ENCODE data around the gene TBK1. TPM values are rescaled to one million over a fixed set of nuclear protein-coding genes. Genes with fewer than 3 reads are reported as not detected.

Gene TBK1
- 29.9 TPM for total RNA-seq

GRCh38 chr12:64451687-64452558 lies at the start of gene TBK1:
Gene TBK1, plus strand, starts transcription at chr12:64452120. Its CDS starts 3,751 bp downstream, at chr12:64455871.
- ATAC-seq, result peak; percentile 98
- DNase-seq (ENCODE audit: low spot score), result peak; percentile 95
- intact Hi-C loops (cut with DNase I), result no loop called here

DNA sequence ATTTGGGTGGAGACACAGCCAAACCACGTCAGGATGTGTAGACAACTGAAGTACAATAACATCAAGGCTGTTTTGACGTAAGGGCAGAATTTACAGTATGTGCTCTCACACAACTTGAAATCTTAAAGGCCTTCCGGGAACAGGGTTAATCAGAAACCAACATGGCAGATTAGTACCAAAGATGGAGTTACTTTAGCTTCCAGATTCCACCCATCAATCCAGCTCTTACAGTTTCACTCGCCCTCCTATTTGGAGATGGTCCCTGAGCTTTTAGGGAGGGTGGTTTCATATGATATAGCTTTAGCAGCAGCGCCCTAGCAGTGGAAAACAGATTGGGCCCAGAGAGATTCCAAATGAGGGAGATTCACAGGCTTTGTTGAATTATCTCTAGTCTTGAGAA lies 49.7 kb upstream of the TBK1 start:
- intact Hi-C loops (cut with DNase I), result no loop called here
- DNase-seq (ENCODE audit: low spot score), result no peak
- ATAC-seq, result no peak

DNA sequence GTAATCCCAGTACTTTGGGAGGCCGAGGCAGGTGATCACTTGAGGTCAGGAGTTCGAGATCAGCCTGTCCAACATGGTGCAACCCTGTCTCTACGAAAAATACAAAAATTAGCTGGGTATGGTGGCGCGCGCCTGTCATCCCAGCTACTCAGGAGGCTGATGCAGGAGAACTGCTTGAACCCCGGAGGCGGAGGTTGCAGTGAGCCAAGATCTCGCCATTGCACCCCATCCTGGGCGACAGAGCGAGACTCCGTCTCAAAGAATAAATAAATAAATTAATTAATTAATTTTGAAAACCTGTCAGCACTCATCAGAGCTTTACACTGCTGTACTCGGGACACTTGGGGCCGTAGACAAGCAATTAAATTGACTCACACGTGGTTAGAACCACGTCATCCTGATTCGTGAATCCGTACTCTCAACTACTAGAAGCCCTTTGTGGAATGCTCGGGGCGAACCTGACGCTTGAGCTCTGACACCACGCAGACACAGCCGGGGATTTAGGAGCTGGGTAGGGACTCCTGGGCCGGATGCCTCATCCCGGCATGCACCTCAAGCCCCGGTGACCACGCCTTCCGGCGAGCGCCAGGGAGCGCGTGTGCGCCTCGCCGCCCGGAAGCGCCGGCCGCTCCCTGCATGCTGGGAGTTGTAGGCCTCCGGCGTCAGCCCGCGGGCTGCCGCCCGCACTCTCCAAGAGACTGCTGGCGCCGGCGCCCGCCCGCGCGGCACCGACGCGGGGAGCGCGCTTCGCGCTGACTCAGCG lies 48.0 kb upstream of the TBK1 start, which contains the start of gene XPOT:
TSS of gene XPOT (plus strand) at position 686 of the 763 bp plus-strand sequence. CDS start 5,644 bp downstream, outside the sequence.
- ATAC-seq (peak; percentile 99), DNase-seq (ENCODE audit: low spot score) (peak; percentile 95)
- intact Hi-C loops (cut with DNase I), result no loop called here

DNA sequence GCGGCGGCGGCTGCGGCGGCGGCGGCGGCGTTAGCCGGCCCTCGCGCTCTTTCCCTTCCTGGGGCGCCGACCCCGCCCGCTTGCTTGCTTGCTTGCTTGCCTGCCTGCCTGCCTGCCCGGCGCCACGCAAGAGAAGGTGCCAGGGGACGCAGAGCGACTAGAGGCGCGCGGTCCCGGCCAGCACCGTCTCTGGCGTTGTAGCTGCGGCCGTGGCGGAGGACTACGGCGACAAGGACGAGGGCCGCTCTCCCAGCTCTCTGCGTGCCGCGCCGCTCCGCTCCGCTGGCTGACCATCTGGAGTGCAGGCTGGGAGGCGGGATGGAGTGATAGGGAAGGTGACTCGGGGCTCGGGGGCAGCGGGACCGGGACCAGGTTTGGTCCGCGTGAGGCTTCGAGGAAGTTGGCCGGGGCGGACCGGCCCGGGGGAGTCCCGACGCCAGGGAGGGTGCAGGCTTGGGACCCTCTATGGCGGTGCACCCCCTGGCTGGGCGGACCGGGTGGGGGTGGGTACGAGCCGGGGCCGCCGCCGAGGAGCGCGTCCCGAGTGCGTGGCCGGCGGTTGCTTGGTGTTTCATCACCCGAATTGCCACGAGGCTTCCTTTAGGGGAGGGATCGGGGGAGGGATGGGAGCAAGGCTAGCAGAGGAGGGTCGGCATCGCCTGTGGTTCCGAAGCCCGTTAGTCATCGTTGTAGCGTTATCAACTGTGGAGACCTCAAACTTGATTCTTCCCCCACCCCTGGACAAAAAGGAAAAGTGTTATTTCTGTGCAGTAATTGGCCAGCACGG lies 47.3 kb upstream of the TBK1 start:
- DNase-seq (ENCODE audit: low spot score) (peak; percentile 78), ATAC-seq (peak; percentile 63)
- intact Hi-C loops (cut with DNase I), result no loop called here

DNA sequence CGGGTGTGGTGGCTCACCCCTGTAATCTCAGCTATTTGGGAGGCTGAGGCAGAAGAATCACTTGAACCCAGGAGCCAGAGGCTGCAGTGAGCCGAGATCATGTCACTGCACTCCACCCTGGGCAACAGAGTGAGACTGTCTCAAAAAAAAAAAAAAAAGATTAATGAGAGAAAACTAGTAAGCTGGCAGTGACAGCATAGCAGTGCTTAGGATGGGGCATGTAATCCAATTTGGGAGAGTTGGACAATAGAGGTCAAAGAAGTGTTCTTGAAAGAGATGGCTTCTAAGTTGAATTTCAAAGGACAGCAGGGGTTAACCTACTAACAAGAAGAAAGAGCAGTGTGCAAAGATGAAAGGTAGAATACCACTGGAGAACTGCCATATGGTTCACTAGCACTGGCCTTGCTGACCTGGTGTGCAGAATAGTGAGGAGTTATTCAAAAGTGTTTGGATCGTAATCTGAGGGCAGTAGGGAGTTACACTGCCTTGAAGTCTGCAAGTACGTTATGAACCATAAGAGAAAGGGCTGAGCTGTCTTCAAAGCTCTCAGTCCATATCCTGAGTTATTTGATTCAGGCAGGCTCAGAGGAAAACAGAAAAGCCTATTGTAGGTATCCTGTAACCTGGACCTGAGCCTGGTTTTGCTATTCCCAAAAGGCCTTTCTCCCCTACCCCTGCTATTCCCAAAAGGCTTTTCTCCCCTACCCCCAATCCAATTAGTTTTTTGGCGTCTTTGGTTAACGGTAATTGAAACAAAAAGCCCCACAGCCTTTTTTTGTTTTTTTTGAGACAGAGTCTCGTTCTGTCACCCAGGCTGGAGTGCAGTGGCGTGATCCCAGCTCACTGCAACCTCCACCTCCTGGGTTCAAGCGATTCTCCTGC lies 44.3 kb upstream of the TBK1 start:
- no peak for ATAC-seq
- no peak for DNase-seq (ENCODE audit: low spot score)
- intact Hi-C loops (cut with DNase I), result no loop called here

- DNase-seq (ENCODE audit: low spot score), result no peak
- intact Hi-C loops (cut with DNase I), result no loop called here
- no peak for ATAC-seq
Measured at GRCh38 chr12:64411427-64411826, 40.5 kb upstream of the TBK1 start.

DNA sequence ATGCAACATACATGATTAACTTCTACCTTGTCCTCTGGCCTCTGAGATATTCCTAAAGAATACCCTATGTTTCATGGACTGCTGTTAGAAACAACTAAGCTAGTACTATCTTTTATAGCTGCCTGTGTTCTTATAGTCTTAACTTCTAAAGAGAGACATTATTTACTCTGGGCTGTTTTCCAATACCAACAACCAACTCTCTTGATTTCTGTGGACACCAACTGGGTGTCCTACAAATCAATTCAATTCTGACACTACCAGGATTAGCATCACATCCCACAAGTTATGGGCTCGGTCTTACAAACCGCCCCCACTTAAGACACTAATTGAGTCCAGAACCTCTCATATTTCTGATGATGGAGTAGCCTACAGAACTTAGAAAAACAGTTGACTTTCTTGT lies 39.5 kb upstream of the TBK1 start:
- no peak for ATAC-seq
- intact Hi-C loops (cut with DNase I), result no loop called here
- no peak for DNase-seq (ENCODE audit: low spot score)

- no peak for DNase-seq (ENCODE audit: low spot score)
- intact Hi-C loops (cut with DNase I), result no loop called here
Measured at GRCh38 chr12:64413884-64414283, 38.0 kb upstream of the TBK1 start.

DNA sequence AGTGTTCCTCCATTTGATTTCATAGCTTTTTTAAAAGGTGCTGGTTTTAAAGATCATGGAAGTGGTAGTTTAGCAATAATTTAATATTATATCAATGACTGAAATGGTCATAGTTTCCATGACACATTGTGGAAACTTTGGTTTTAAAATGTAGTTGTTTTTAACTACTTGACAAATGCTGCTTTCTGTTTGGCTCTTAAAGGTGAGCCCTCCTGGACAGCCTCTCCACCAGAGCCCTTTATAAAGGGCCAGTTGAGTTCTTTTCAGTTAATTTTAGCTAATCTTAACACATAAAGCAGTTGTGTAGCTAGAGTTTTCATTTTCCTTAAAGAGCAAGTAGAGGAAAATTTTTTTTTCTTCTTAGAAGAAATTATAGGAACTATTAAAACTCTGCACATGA lies 33.7 kb upstream of the TBK1 start:
- ATAC-seq (no peak), DNase-seq (ENCODE audit: low spot score) (no peak)
- intact Hi-C loops (cut with DNase I), result no loop called here

More at GRCh38 chr12:64413884-64414283, 38.0 kb upstream of the TBK1 start:
- ATAC-seq, result no peak

DNA sequence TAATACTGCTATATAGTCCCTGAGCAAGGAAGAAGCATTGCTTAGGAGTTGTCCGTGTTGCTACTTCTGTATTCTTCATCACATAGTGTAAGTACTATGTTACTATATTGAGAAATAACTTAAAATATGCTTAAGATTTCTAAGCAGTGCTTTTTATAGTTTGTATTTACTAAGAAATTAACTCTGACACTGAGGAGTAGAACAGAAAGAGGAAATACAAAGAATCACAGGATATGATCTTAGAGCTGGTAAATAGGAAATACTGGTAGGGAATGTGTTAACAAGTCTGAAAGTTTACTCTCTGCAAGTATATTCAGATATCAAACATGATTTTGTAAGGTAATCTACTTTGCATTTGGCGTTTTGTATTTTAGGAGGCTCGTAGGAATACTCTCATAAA lies 32.2 kb upstream of the TBK1 start:
- intact Hi-C loops (cut with DNase I), result no loop called here
- DNase-seq (ENCODE audit: low spot score) (no peak), ATAC-seq (no peak)

GRCh38 chr12:64427988-64428387 lies 23.9 kb upstream of the TBK1 start:
- ATAC-seq (no peak), DNase-seq (ENCODE audit: low spot score) (no peak)
- intact Hi-C loops (cut with DNase I), result no loop called here

- ATAC-seq (no peak), DNase-seq (ENCODE audit: low spot score) (no peak)
- intact Hi-C loops (cut with DNase I), result no loop called here
Measured at GRCh38 chr12:64428956-64429355, 23.0 kb upstream of the TBK1 start.

GRCh38 chr12:64430886-64431285 lies 21.0 kb upstream of the TBK1 start:
- ATAC-seq (no peak), DNase-seq (ENCODE audit: low spot score) (no peak)
- intact Hi-C loops (cut with DNase I), result no loop called here

DNA sequence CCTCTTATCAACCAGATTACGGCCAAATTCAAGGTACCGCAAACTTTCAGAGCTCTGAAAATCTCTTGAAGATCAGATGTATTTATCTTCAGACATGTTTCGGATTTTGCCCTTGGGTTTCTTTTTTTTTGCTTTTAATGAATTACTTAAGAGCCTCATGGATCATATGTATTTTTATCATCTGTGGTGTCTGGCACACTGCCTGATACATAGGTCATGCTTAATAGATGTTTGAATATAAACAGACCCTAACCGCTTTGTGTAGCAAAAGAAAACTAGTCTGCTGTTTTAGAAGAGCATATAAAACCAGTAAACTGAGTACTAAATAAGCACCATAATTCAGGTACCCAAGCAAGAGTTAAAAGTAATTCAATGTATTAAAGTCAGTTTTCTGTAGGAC lies 20.1 kb upstream of the TBK1 start:
- intact Hi-C loops (cut with DNase I), result no loop called here
- DNase-seq (ENCODE audit: low spot score) (no peak), ATAC-seq (no peak)

DNA sequence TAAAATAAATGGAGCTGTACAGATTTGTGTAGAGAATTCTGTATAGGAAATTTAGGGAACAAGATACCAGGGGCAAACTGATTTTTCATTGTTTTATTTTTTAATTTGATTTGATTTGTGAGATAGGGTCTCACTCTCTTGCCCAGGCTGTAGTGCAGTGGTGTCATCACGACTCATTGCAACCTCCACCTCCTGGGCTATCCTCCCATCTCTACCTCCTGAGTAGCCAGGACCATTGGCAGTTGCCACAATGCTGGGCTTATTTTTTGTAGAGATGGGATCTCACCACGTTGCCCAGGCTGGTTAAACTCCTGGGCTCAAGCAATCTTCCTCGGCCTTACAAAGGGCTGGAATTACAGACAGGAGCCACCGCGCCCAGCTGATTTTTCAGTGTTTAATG lies 18.0 kb upstream of the TBK1 start:
- ATAC-seq (no peak), DNase-seq (ENCODE audit: low spot score) (no peak)
- intact Hi-C loops (cut with DNase I), result no loop called here

GRCh38 chr12:64440100-64440499 lies 11.8 kb upstream of the TBK1 start:
- ATAC-seq, result no peak
- intact Hi-C loops (cut with DNase I), result no loop called here
- no peak for DNase-seq (ENCODE audit: low spot score)

DNA sequence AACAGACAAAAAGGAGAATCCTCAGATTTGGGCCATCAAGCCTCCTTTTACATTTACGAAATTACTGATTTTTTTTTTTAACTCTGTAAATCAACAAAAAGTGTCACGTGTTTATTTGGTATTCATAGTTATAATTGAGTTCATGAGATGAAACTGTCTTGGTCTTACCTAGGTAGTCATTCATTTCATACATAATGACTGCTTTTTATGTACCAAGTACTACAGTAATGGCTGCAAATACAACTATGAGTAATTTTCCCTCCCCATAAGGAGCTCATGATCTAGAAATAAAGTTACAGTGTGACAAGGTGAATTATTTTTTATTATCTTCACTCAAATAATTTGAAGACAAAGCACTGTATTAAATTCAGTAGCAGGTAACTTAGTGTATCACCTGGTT lies 6.4 kb upstream of the TBK1 start:
- no peak for DNase-seq (ENCODE audit: low spot score)
- intact Hi-C loops (cut with DNase I), result no loop called here

GRCh38 chr12:64446295-64446694 lies 5.6 kb upstream of the TBK1 start:
- no peak for ATAC-seq
- DNase-seq (ENCODE audit: low spot score), result no peak
- intact Hi-C loops (cut with DNase I), result no loop called here

More for the DNA sequence above, 6.4 kb upstream of the TBK1 start:
- no peak for ATAC-seq

Data from sciatic nerve (tissue), 2 donors.